VCaP (cell line): Measurements from ENCODE around the gene SCN7A.
"Not testable (repeated sequence)": the region's sequence is repeated elsewhere in the genome, so short reads cannot be mapped to it uniquely, and the experiment has no call there.

Experiments used
- H3K27ac ChIP-seq: fragments of 450-650 bp; 2 replicates; pipeline ENCODE4 v1.5.1; 2017
- TF ChIP-seq, protein P1 (sequence below): fragments of 450-650 bp; conservative IDR thresholded peaks from 2 replicates; pipeline ENCODE4 v1.5.1; 2017; ENCODE audit warnings: mild to moderate bottlenecking, moderate library complexity

The SCN7A gene

DNA sequence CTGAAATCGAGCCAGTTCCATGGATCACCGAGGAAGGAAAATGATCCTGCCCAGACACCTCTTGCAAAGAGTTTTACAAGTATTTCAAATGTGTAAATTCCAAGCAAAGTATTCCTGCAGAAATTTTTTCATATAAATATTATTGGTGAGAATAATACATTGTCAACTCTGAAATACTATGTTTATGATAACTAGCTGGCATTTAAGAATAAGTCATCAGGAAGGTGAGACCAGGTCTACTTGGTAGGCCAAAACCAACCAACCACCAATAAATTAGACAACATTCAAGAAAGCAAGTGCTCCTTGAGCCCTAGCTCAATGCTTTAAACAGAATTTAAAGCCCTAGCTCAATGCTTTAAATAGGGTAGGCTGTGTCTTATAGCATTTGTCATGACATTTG, 21.7 kb downstream of the SCN7A start:
- TF ChIP-seq, protein P1, sequence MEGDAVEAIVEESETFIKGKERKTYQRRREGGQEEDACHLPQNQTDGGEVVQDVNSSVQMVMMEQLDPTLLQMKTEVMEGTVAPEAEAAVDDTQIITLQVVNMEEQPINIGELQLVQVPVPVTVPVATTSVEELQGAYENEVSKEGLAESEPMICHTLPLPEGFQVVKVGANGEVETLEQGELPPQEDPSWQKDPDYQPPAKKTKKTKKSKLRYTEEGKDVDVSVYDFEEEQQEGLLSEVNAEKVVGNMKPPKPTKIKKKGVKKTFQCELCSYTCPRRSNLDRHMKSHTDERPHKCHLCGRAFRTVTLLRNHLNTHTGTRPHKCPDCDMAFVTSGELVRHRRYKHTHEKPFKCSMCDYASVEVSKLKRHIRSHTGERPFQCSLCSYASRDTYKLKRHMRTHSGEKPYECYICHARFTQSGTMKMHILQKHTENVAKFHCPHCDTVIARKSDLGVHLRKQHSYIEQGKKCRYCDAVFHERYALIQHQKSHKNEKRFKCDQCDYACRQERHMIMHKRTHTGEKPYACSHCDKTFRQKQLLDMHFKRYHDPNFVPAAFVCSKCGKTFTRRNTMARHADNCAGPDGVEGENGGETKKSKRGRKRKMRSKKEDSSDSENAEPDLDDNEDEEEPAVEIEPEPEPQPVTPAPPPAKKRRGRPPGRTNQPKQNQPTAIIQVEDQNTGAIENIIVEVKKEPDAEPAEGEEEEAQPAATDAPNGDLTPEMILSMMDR, result no peak
- H3K27ac ChIP-seq, result no peak overlapping the region

DNA sequence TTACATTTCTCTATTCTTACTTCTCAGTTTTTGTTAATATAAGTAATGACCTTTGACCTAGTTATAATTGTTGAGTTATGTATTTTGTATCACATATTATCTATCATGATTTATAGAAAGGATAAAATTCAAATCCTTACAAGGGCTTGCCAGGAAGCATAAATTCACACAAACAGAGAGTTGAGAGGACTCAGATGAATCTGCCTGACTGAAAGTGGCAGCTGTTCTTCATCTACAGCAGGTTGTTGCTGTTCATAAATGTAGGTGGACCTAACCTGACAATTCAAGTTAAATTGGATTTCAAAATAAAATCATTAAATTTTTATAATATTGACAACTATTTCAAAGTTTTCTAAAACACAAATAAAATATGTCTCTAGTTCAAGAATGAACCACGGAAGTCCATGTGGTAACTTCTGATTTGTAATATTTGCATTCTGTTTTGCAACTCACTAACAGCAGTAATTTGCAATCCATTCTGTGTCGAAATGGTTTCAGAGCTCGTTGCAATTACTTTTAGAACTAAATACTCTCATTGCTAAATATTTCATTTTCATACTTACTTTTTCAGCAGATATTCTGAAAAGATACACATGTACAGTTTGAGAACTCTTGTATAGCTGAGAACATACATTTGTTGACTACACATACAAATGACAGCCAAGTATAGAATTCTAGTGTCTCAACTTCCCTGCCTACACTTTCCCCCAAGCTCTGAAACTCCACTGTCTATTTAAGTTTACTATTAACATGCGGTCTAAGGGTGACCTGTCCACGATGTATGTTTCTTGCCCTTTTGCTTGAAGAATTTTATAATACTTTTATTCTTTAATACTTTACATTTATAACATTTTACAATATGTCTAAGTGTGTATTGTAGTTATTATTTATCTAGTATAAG, 25.7 kb downstream of the SCN7A start:
- TF ChIP-seq, protein P1, result no peak

DNA sequence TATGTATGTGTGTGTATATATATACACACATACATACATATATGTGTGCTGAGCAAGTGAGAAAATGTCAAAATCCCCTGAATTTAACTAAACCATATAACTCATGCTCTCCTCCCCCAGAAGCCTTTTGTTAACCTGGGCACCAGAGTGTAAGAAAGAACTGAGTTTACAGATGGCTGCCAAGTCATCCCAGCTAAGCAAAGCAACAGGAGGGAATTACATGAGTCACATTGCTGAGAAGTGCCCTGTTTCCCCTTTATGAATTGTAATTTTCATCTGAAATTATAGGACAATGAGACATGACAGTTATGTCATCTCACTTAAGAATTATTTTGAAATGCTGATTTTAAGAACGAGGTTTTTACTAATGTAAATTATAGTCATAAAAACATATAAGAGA, 29.9 kb downstream of the SCN7A start:
- H3K27ac ChIP-seq, result no peak overlapping the region
- TF ChIP-seq, protein P1, result no peak

More for the DNA sequence above, 25.7 kb downstream of the SCN7A start:
- H3K27ac ChIP-seq, result no peak overlapping the region

DNA sequence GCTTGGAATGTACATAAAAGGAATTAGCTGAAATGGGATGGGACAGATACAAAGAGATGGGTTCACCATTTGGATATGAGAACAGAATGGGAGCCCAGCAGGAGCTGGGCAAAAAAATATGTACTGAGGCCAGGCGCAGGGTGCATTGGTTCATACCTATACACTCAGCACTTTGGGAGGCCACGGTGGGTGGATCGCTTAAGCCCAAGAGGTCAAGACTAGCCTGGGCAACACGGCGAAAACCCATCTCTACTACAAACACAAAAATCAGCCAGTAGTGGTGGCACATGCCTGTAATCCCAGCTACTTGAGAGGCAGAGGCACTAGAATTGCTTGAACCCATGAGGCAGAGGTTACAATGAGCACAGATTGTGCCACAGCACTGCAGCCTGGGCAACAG, 30.4 kb downstream of the SCN7A start:
- no peak overlapping the region for H3K27ac ChIP-seq
- TF ChIP-seq, protein P1, result no peak

DNA sequence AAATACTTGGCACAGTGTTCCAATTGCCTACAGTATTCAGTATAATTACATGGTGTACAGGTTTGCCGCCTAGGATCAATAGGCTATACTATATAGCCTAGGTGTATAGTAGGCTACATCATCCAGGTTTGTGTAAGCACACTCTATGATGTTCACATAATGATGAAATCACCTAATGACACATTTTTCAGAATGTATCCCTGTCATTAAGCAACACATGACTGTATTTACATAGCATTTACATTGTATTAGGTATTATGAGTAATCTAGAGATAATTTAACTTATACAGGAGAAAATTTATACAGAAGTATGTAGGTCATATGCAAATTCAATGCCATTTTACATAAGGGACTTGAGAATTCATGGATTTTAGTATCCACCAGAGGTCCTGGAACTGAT, 35.4 kb downstream of the SCN7A start:
- H3K27ac ChIP-seq, result no peak overlapping the region
- TF ChIP-seq, protein P1, result no peak

DNA sequence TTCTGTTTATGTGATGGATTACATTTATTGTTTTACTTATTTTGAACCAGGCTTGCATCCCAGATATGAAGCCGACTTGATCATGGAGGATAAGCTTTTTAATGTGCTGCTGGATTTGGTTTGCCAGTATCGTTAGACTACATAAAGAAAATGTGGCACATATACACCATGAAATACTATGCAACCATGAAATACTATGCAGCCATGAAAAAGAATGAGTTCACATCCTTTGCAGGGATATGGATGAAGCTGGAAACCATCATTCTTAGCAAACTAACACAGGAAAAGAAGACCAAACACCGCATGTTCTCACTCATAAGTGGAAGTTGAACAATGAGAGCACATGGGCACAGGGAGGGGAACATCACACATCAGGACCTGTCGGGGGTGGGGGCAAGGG, 38.2 kb downstream of the SCN7A start:
- H3K27ac ChIP-seq, result not testable (repeated sequence)

DNA sequence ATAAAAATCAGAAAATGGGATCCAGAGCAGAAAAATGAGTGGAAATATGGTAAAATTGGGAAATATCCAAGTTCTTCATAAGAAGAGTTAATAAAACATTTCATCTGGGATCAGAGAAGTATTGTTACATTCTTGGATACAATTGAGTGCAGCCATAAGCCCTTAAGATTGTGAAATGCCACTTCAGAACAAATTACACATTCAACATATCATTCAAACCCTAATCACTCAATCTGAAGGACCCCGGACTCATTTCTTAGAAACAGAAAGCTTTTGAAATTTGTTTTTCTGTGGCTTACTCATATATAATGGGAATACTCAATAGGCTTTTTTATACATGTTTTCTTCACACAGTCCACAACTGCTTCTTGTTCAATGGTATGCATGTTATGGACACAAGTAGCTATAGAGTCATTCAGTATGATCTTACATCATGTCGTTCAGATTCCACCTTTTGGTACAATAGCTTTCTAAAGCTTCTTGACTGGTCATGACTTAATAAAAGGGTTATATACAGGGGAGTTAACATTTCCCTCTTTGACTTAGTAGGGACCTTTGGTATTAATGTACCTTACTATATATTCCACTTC, 39.9 kb downstream of the SCN7A start:
- TF ChIP-seq, protein P1, result no peak
- H3K27ac ChIP-seq, result no peak overlapping the region

DNA sequence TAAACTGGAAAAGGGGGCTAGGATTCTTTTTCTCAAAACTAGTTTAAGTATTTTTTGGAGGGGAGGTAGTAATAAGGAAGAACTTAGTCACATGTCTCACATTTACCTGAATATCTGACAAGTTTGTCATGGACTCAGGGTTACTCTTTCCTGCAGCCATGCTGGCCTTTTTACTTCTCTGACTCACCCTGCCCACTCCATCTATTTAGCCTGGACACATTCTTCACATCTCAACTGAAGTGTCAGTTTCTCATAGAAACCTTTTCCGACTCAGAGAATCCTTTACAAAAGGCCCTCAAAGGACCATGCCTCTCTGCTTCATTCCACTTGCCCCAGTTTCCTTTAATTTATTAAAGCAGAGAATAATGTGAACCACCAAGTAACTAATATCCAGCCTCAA, 42.6 kb downstream of the SCN7A start:
- H3K27ac ChIP-seq, result no peak overlapping the region
- TF ChIP-seq, protein P1, result no peak
